GM12872 (cell line): ENCODE results near the gene OR8H3.

Experiments
- TF ChIP-seq, protein P1 (sequence below): IDR thresholded peaks from 3 replicates; pipeline ENCODE4 v1.5.1; 2011; ENCODE audit warnings: low read depth, mild to moderate bottlenecking, low read length, moderate library complexity; ENCODE audit not compliant: insufficient read depth

OR8H3 gene, protein sequence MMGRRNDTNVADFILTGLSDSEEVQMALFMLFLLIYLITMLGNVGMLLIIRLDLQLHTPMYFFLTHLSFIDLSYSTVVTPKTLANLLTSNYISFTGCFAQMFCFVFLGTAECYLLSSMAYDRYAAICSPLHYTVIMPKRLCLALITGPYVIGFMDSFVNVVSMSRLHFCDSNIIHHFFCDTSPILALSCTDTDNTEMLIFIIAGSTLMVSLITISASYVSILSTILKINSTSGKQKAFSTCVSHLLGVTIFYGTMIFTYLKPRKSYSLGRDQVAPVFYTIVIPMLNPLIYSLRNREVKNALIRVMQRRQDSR

DNA sequence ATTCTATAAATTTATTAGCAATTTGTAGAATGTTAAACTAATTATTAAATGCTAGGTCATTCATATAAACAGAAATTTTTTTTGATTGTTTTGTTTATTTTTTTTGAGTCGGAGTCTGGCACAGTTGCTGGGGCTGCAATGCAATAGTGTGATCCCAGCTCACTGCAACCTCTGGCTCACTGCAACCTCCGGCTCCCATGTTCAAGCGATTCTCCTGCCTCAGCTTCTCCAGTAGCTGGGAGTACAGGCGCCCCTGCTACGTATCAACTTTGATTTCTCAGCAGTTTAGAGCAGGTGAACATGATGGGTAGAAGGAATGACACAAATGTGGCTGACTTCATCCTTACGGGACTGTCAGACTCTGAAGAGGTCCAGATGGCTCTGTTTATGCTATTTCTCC is at the start of gene OR8H3:
Gene OR8H3, plus strand, starts transcription at position 301 of the 400 bp plus-strand sequence. Its CDS starts 0 bp downstream, at position 301.
- TF ChIP-seq, protein P1, sequence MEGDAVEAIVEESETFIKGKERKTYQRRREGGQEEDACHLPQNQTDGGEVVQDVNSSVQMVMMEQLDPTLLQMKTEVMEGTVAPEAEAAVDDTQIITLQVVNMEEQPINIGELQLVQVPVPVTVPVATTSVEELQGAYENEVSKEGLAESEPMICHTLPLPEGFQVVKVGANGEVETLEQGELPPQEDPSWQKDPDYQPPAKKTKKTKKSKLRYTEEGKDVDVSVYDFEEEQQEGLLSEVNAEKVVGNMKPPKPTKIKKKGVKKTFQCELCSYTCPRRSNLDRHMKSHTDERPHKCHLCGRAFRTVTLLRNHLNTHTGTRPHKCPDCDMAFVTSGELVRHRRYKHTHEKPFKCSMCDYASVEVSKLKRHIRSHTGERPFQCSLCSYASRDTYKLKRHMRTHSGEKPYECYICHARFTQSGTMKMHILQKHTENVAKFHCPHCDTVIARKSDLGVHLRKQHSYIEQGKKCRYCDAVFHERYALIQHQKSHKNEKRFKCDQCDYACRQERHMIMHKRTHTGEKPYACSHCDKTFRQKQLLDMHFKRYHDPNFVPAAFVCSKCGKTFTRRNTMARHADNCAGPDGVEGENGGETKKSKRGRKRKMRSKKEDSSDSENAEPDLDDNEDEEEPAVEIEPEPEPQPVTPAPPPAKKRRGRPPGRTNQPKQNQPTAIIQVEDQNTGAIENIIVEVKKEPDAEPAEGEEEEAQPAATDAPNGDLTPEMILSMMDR: no peak

DNA sequence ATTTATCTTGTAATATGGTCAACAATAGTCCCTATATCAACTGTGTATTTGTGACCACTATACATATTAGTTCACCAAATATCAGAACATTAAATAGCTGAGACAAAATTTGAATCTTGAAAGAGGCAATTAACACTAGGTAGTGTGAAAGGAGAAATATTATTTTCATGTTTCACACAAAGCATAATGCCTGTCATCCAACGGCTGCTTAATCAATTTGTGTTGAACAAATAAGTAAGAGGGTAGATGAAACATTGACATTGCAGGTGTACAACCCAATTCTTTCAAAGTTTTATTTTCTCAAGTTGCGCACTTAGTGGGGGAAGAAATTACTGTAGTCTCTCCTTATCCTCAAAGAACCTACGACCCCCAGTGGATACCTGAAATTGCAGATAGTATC is 32.5 kb upstream of the OR8H3 start:
- TF ChIP-seq, protein P1: no peak

DNA sequence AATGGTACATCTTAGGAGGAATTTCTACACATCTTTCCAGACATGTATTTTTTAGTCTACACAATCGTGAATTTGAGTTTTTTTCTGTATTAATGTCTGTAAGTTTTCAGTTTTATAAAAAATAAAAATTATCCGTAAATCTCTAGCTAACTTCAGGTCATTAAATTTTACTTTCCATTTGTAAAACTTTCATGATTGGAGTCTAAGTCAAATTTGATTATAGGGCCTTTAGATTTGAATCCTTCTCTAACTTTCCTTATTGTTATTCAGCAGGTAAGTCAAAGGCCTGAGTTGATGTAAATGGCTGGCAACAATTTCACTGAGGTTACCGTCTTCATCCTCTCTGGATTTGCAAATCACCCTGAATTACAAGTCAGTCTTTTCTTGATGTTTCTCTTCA is 29.2 kb upstream of the OR8H3 start, which contains the start of gene OR8I2:
Gene OR8I2, plus strand, starts transcription at position 301 of the 400 bp plus-strand sequence. Its CDS starts 0 bp downstream, at position 301.
- TF ChIP-seq, protein P1: no peak

DNA sequence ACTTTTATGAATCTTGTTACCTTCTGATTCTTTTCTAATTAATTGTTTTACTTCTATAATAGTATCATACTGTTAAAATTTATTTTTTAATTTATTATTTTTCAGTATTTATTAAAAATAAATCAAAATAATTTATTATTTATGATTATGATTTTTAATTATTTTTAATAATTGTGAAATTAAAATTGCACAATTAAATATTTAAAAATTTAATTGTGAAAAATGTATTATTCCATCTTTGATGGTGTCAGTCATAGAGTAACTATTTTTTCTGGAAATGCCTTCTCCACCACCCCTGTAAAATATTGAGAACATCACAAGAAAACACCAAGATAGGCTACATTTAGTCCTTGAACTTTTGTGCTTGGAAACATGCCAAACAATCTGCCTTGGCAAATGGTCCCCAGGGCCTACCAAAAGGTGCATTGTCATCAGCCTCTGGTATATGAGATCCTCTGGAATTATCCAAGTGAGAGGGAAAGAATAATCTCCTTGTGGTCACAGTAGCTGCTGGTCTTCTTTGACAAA is 18.9 kb upstream of the OR8H3 start, which contains the start of gene OR8H2:
Gene OR8H2, plus strand, starts transcription at position 478 of the 528 bp plus-strand sequence. CDS start 1,356 bp downstream, outside the sequence.
- TF ChIP-seq, protein P1: no peak

DNA sequence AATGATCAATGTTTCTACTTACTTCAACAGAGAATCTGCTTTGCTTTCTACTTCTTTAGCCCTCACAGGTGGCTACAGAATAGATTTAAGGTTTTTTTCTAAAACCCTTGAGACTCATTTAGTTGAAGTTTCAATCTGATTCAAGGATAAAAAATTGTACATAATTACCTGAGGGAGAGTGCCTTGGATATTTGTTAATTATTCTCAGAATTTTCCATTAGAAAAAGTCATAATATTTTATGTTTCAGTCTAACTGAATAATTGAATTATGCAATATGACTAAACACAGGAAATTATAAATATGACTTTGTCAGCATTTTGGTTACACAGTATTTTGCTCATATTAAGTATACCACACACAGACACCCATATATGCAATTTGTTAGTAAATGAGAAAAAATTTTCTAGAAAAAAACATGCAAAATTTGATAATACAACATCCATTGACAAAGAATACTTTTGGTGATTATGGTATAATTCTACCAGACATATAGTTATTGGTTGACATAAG is 18.0 kb downstream of the OR8H3 start, which contains the start of gene OR8J3:
Gene OR8J3, minus strand, starts transcription at position 51 of the 511 bp plus-strand sequence. CDS start 2,483 bp downstream, outside the sequence.
- TF ChIP-seq, protein P1: no peak

DNA sequence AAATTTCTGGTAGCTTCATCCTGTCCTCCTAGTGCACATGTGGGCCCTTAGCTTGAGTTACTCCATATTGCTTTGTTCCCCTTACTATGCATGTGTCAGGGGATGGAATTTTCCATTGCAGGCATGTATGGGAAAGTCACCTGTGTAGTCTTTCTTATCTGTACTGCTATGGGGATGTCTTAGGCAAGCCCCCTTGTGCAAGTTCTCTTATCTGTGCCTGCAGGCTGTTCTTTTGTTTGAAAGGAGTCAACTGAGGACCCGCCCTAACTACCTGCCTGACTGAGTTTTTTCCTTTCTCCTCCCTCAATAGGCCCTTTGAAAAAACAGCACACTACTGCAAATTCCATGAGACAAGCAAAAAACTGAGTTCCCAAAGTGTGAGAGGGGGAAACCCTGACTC is 29.2 kb downstream of the OR8H3 start:
- TF ChIP-seq, protein P1: no peak

DNA sequence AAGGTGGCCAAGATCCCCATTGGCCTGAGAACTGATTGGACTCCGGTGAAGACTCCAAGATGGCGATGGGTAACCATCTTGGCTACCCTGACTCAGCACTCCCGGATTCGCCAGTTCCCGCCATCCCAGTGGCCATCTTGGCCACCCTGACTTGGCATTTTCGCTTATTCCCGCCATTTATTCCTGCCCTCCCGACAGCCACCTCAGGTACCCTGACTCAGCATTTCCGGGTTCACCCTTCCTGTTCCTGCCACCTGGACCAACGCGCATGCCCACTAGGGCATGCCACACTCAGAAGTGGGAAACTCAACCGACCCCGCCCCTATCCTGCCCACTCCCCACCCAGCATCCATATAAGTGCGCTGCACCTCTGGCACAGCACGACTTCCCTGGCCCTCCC is 30.2 kb downstream of the OR8H3 start:
- TF ChIP-seq, protein P1: no peak
